Measurements from ENCODE around the gene ULBP1.

DNA sequence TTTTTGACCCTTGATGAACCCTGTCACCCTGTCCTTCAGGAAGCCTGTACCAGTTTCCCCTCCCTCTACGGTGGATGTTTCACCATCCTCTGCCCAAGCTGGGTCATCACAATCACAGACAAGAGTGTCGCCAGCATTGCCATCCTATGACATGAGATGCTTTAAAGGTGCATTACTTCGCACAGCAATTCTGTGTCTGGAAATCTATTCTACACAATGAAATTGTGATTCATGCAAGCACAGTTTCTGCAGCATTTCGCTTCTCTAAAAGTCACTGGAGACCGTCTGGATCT lies 24.4 kb upstream of the ULBP1 start:
- TF ChIP-seq CTCF (IDR thresholded peaks at IDR 0.05), result no peak
- no peak for TF ChIP-seq POLR2A (IDR thresholded peaks at IDR 0.05)

All from thyroid gland (tissue), 4 donors.